ENCODE data around the gene CD19. TPM values are rescaled to one million over a fixed set of nuclear protein-coding genes. Genes with fewer than 3 reads are reported as not detected.
A peak's percentile ranks its signal among the peaks of the same experiment; 100 is the strongest.

Gene CD19
- total RNA-seq, 1 donor from 2014 or later, result not detected

DNA sequence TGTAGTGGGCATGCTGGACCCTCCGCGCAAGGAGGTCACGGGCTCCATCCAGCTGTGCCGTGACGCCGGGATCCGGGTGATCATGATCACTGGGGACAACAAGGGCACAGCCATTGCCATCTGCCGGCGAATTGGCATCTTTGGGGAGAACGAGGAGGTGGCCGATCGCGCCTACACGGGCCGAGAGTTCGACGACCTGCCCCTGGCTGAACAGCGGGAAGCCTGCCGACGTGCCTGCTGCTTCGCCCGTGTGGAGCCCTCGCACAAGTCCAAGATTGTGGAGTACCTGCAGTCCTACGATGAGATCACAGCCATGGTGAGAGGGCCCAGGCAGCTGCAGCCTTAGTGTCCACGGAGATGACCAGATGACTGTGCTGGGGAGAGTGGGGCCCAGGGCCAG is 31.2 kb upstream of the CD19 start:
- intact Hi-C loops (cut with micrococcal nuclease), result no loop called here
- Mint-ChIP-seq H3K4me1 (peaks cover 2% of the 10 kb centered on the region), H3K27ac (no peak overlapping the region), H3K27me3 (no peaks in the 10 kb centered on the region), H3K36me3 (ENCODE audit: low read depth) (peaks cover 2% of the 10 kb centered on the region), H3K9me3 (no peaks in the 10 kb centered on the region), H3K4me3 (no peak overlapping the region)
- DNase-seq, result no peak

DNA sequence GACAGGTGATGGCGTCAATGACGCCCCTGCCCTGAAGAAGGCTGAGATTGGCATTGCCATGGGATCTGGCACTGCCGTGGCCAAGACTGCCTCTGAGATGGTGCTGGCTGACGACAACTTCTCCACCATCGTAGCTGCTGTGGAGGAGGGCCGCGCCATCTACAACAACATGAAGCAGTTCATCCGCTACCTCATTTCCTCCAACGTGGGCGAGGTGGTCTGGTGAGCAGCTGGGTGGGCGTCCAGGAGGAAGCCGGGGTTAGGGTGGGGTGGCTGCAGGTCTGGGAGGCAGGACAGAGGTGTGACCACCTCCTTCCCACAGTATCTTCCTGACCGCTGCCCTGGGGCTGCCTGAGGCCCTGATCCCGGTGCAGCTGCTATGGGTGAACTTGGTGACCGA is 29.9 kb upstream of the CD19 start:
- intact Hi-C loops (cut with micrococcal nuclease), result no loop called here
- H3K36me3 Mint-ChIP-seq (ENCODE audit: low read depth), result peaks cover 2% of the 10 kb centered on the region
- no peak overlapping the region for H3K27ac Mint-ChIP-seq
- no peaks in the 10 kb centered on the region for H3K27me3 Mint-ChIP-seq
- no peak overlapping the region for H3K4me3 Mint-ChIP-seq
- H3K9me3 Mint-ChIP-seq, result no peaks in the 10 kb centered on the region
- DNase-seq, result no peak
- H3K4me1 Mint-ChIP-seq, result peaks cover 2% of the 10 kb centered on the region

DNA sequence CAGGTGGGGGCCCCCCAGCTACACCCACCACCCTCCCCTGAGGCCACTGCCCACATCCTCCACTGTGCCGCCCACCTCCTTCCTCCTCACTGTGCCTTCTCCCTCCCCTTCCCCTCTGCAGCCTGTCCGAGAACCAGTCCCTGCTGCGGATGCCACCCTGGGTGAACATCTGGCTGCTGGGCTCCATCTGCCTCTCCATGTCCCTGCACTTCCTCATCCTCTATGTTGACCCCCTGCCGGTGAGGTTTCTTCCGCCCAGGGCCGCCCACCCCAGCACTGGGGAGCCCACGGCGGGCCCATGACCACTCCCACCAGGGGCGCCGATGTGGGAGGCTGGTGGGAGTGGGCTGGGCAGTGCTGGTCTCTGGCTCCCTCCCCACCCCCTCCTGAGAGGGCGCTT is 28.9 kb upstream of the CD19 start:
- DNase-seq, result no peak
- Mint-ChIP-seq H3K27me3 (no peaks in the 10 kb centered on the region), H3K27ac (no peak overlapping the region), H3K4me1 (peaks cover 2% of the 10 kb centered on the region), H3K9me3 (no peaks in the 10 kb centered on the region), H3K4me3 (no peak overlapping the region), H3K36me3 (ENCODE audit: low read depth) (peaks cover 2% of the 10 kb centered on the region)
- intact Hi-C loops (cut with micrococcal nuclease), result no loop called here

DNA sequence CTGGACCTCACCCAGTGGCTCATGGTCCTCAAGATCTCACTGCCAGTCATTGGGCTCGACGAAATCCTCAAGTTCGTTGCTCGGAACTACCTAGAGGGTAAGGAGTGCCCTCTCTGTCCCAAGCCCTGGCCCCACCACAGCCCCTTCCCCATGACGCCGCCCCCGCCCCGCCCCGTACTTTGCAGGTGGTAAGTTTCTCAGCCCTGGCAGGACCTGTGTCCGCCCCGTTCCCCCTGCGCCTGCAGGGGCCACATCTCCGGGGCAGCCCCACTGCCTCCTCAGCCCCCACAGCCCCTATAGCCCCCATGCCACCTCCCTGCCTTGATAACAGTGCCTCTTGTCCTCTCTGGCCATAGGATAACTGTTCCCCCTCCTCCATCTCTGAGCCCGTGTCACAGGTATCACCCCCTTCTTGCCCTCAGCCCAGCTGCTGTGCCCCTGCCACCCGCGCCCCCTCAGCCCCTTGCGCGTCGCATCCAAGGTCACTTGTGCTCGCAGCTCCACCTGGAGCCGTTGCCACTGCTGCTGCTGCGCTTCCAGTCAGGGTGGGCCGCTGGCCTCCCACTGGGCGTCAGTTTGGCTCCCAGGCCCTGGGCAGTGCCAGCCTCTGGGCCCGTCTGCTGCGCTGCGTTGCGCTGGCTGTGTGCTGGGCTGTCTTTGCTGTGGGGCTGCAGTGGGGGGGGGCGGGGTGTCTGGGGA is 28.3 kb upstream of the CD19 start:
- no peak overlapping the region for H3K27ac Mint-ChIP-seq
- peaks cover 2% of the 10 kb centered on the region for H3K4me1 Mint-ChIP-seq
- no peak for DNase-seq
- peaks cover 2% of the 10 kb centered on the region for H3K36me3 Mint-ChIP-seq (ENCODE audit: low read depth)
- H3K27me3 Mint-ChIP-seq, result no peaks in the 10 kb centered on the region
- no peak overlapping the region for H3K4me3 Mint-ChIP-seq
- H3K9me3 Mint-ChIP-seq, result no peaks in the 10 kb centered on the region
- intact Hi-C loops (cut with micrococcal nuclease), result no loop called here

DNA sequence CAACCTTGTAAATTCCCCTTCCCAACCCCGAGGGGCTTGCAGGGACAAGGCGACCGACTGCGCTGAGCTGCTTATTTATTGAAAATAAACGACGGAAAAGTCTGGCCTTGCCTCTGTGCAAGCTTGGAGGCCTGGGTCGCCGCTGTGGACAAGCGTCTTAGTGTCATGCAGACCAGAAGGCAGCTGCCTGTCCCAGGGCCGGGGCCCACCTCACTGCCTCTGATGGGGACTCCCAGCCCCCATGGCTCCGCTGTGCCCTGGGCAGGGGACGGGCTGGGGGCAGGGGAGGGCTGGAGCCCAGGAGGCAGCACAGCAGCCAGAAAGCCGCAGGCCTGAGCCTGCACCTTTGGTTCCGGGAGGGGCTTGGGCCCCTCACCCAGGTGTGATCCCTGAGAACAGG is 27.4 kb upstream of the CD19 start:
- intact Hi-C loops (cut with micrococcal nuclease), result no loop called here
- no peak overlapping the region for H3K27ac Mint-ChIP-seq
- no peak for DNase-seq
- peaks cover 2% of the 10 kb centered on the region for H3K36me3 Mint-ChIP-seq (ENCODE audit: low read depth)
- peaks cover 2% of the 10 kb centered on the region for H3K4me1 Mint-ChIP-seq
- H3K27me3 Mint-ChIP-seq, result no peaks in the 10 kb centered on the region
- H3K9me3 Mint-ChIP-seq, result no peaks in the 10 kb centered on the region
- no peak overlapping the region for H3K4me3 Mint-ChIP-seq

DNA sequence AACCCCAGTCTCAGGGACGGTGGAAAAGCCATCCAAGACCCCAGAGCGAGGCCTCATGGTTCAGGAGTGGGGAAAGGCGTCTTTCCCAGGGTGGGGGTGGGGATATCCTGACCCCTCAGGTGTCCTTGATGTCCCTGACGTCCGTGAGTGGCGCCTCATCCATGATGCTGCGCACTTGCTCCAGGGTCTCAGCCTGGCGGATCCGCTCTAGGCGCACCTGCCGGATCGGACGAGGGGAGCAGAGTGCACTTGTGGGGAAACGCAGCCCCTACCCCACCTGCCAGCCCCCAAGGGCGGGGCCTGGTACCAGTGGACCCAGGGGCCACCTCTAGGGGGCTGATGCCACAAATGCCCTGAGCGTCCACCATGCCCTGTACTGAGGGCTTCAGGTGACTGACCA is 26.9 kb upstream of the CD19 start:
- H3K4me1 Mint-ChIP-seq, result peaks cover 2% of the 10 kb centered on the region
- no peak overlapping the region for H3K4me3 Mint-ChIP-seq
- intact Hi-C loops (cut with micrococcal nuclease), result no loop called here
- DNase-seq, result no peak
- H3K27me3 Mint-ChIP-seq, result no peaks in the 10 kb centered on the region
- H3K9me3 Mint-ChIP-seq, result no peaks in the 10 kb centered on the region
- H3K27ac Mint-ChIP-seq, result no peak overlapping the region
- peaks cover 2% of the 10 kb centered on the region for H3K36me3 Mint-ChIP-seq (ENCODE audit: low read depth)

DNA sequence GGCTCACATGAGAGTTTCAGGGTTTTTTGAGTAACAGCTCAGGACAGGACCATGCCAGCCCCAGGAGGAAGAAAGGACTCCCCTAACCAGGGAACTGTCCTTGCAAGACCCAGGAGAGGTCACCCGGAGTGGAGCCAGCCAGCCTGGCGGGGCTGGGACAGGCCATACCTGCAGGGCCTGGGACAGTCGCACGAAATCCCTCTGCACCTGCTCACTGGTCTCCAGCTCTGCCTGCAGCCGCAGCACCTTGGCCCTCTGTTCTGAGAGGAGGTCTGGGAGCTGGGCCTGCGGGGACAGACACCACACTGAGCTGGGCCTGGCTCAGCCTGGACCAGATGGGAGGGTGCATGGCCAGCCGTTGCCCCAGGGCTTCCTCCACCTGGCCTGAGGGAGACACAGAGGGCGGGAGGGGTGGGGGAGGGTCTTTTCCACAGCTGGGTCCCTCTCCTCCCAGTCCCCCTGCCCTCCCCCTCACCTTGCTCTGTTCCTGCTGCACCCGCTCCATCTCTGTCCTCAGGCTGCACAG is 26.5 kb upstream of the CD19 start:
- no peaks in the 10 kb centered on the region for H3K27me3 Mint-ChIP-seq
- H3K36me3 Mint-ChIP-seq (ENCODE audit: low read depth), result peaks cover 3% of the 10 kb centered on the region
- intact Hi-C loops (cut with micrococcal nuclease), result no loop called here
- peaks cover 2% of the 10 kb centered on the region for H3K4me1 Mint-ChIP-seq
- H3K27ac Mint-ChIP-seq, result no peak overlapping the region
- H3K4me3 Mint-ChIP-seq, result no peak overlapping the region
- H3K9me3 Mint-ChIP-seq, result no peaks in the 10 kb centered on the region
- no peak for DNase-seq

DNA sequence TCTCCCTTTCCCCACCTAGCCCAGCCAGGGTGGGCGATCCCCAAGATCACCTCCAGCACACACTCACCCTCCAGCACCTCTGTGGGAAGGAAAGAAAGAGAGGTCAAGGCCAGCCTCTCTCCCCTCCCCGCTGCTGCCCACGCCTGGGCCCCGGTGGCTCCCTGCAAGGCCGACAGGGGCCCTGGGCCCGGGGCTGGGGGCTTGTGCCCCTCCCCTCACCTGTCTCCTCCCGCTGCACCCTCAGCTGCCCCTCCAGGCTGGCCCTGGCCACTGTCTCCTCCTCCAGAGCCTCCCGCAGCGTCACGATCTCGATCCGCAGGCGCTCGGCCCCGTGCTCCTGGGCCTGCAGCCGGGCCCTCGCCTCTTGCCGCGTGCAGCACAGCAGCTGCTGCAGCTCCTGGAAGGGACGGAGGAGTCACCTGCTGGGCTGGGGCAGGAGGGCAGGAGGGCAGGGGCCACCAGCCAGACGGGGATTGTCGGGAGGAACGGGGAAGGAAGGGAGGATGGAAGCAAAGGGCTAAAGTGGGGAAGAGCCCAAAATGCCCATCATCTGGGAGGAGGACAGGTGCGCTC is 25.9 kb upstream of the CD19 start:
- DNase-seq, result no peak
- peaks cover 2% of the 10 kb centered on the region for H3K4me1 Mint-ChIP-seq
- H3K4me3 Mint-ChIP-seq, result no peak overlapping the region
- intact Hi-C loops (cut with micrococcal nuclease), result no loop called here
- H3K36me3 Mint-ChIP-seq (ENCODE audit: low read depth), result peaks cover 3% of the 10 kb centered on the region
- no peak overlapping the region for H3K27ac Mint-ChIP-seq
- no peaks in the 10 kb centered on the region for H3K27me3 Mint-ChIP-seq
- no peaks in the 10 kb centered on the region for H3K9me3 Mint-ChIP-seq

DNA sequence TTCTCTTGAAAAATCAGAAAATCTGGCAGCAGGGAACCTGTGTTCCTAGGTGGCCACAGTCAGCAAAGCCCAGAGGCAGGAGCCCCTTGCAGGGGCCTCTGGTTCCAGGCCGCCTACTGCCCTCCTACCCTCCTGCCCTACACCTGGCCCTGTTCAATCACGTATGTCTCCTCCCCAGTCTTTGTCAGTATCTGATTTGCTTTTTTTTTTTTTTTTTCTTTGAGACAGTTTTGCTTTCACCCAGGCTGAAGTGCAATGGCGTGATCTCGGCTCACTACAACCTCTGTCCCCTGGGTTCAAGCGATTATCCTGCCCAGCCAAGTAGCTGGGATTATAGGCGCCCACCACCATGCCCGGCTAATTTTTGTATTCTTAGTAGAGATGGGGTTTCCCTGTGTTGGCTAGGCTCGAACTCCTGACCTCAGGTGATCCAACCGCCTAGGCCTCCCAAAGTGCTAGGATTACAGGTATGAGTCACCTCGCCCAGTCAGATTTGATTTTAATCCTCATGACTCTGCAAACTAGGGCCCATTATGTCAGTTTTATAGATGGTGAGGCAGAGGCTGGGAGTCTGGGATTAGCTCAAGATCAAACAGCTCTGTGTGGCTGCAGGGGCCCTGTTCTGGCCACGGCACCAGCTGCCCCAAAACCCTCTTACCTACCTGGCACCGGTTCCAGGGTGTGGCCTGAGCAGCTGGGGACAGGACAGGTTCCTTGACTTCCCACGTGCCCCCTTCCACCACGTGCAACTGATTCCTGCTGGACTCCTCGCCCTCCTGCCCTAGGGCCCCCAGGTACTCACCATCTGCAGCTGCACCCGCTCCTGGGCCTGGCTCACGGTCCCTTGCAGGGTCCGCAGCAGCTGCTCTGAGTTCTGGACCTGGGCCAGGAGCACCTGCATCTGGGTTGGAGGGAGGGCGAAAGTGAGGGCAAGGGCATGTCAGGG is 21.4 kb upstream of the CD19 start:
- Mint-ChIP-seq H3K4me3 (no peak overlapping the region), H3K9me3 (no peaks in the 10 kb centered on the region), H3K27ac (peak overlapping the region; percentile 48), H3K36me3 (ENCODE audit: low read depth) (peaks cover 16% of the 10 kb centered on the region), H3K27me3 (no peaks in the 10 kb centered on the region), H3K4me1 (no peaks in the 10 kb centered on the region)
- no peak for DNase-seq
- intact Hi-C loops (cut with micrococcal nuclease), result no loop called here

DNA sequence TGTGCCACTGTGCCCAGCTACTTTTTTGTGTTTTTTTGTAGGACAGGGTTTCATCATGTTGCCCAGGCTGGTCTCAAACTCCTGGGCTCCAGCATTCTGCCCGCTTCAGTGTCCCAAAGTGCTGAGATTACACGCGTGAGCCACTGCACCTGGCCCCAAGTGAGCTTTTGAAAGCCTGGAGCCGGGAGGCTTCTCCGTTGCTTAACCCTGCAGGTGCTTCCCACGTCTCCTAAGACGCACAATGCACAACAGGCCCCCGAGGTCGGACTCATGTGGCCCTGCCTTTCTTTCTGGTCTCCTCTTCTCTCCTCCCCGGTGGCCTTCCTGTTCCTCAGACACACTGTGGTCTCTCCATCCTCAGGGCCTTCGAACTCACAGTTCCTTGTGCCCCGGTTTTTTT is 19.2 kb upstream of the CD19 start:
- DNase-seq, result no peak
- H3K4me1 Mint-ChIP-seq, result no peaks in the 10 kb centered on the region
- H3K4me3 Mint-ChIP-seq, result no peak overlapping the region
- no peaks in the 10 kb centered on the region for H3K27me3 Mint-ChIP-seq
- no peak overlapping the region for H3K27ac Mint-ChIP-seq
- intact Hi-C loops (cut with micrococcal nuclease), result no loop called here
- H3K9me3 Mint-ChIP-seq, result no peaks in the 10 kb centered on the region
- H3K36me3 Mint-ChIP-seq (ENCODE audit: low read depth), result peaks cover 25% of the 10 kb centered on the region

DNA sequence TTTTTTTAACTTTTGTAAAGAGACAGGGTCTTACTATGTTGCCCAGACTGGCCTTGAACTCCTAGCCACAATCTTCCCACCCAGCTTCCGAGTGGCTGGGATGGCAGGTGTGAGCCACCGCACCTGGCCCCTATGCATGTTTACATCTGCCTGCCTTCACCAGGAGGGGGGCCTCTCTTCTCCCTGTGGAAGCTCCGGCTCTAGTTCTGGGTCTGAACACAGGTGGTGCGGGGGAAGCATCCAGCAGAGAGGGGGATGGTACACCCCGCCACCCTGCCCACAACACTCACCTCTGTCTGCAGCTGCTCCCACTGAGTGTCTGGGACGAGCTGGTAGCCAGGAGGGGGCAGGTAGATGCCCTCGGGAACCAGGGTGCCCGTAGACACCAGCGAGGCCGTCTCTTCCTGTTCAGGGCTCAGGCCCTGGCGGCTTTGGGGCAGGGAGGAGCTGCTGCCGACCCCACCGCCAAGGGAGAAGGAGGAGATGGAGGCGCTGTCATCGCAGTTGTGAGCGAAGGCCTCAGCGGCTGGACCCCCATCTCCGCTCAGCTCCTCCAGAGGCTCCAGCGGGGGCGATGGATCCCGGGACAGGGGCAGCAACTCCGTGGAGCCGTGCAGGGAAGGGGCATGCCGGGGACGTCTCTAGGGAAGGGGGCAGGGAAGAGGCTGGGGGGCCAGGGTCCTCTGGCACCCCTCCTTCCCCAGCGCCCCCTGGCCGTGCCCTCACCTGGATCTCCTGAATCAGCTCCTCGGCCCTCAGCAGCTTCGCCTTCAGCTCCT is 17.6 kb upstream of the CD19 start:
- peaks cover 27% of the 10 kb centered on the region for H3K36me3 Mint-ChIP-seq (ENCODE audit: low read depth)
- no peak for DNase-seq
- no peaks in the 10 kb centered on the region for H3K9me3 Mint-ChIP-seq
- intact Hi-C loops (cut with micrococcal nuclease), result no loop called here
- no peak overlapping the region for H3K27ac Mint-ChIP-seq
- H3K27me3 Mint-ChIP-seq, result no peaks in the 10 kb centered on the region
- H3K4me3 Mint-ChIP-seq, result no peak overlapping the region
- no peaks in the 10 kb centered on the region for H3K4me1 Mint-ChIP-seq

DNA sequence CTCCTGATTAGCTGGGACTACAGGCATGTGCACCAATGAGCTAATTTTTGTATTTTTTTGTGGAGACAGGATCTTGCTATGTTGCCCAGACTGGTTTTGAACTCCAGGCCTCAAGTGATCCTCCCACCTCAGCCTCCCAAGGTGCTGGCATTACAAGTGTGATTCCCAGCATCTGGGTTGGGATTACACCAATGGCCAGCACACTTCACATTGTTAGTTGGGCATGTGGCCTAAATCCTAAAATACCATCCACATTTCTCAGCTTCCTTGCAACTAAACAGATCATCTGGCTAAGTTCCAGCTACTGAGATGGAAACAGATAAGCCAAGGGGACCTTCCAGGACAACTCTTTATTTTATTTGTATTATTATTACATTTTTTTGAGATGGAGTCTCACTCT is 16.6 kb upstream of the CD19 start:
- no peak for DNase-seq
- no peak overlapping the region for H3K27ac Mint-ChIP-seq
- H3K27me3 Mint-ChIP-seq, result no peaks in the 10 kb centered on the region
- H3K9me3 Mint-ChIP-seq, result no peaks in the 10 kb centered on the region
- peaks cover 30% of the 10 kb centered on the region for H3K36me3 Mint-ChIP-seq (ENCODE audit: low read depth)
- intact Hi-C loops (cut with micrococcal nuclease), result no loop called here
- no peak overlapping the region for H3K4me3 Mint-ChIP-seq
- no peaks in the 10 kb centered on the region for H3K4me1 Mint-ChIP-seq

DNA sequence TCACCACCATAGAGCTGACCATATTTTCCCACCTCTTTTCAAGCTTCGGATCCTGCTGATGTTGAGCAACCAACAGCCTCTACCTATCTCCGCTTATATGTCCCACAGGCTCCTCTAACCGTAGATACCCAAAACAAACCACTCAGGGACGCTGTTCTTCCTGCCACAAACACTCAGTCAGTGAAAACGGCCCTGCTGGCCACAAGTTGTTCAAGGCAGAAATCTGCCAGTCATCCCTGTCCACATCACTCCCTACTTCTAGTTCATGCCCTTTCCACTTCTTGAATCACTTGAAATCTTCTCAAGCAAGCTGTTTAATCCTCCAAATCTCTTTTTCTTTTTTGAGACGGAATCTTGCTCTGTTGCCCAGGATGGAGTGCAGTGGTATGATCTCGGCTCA is 14.7 kb upstream of the CD19 start:
- Mint-ChIP-seq H3K27ac (no peak overlapping the region), H3K27me3 (no peaks in the 10 kb centered on the region), H3K4me1 (peaks cover 3% of the 10 kb centered on the region), H3K9me3 (no peaks in the 10 kb centered on the region), H3K36me3 (ENCODE audit: low read depth) (peaks cover 33% of the 10 kb centered on the region), H3K4me3 (no peak overlapping the region)
- no peak for DNase-seq
- intact Hi-C loops (cut with micrococcal nuclease), result no loop called here
